K562 (cell line): ENCODE measurements around the gene DTNBP1. TPM values are rescaled to one million over a fixed set of nuclear protein-coding genes. Genes with fewer than 3 reads are reported as not detected.

ENCODE experiments used
- ATF1 ChIP-seq, 2 experiments: fragments of 450-650 bp in 1 of 2; IDR thresholded peaks; 2 replicates each; pipeline ENCODE4 v1.6.1; 2016; ENCODE audit warnings: missing compliant biosample characterization in 1 of 2, missing genetic modification characterization in 1 of 2
- ATF2 ChIP-seq: sonication (generic); formaldehyde crosslinking; IDR thresholded peaks from 2 replicates; pipeline ENCODE4 v1.8.1; 2022; ENCODE audit warnings: missing genetic modification reagents
- ATF7 ChIP-seq: fragments of 450-650 bp; IDR thresholded peaks from 2 replicates; pipeline ENCODE4 v1.7.1; 2014; ENCODE audit warnings: mild to moderate bottlenecking, moderate library complexity
- CSDE1 ChIP-seq, 2 experiments: fragments of 450-650 bp; IDR thresholded peaks; 2 replicates each; pipeline ENCODE4 v1.6.1; 2016; ENCODE audit warnings: mild to moderate bottlenecking in 1 of 2
- ELF1 ChIP-seq: fragments of 200-800 bp; sonication (Bioruptor generic); IDR thresholded peaks from 2 replicates; pipeline ENCODE4 v1.6.1; 2016; ENCODE audit warnings: missing genetic modification characterization, missing compliant biosample characterization
- EP300 ChIP-seq: IDR thresholded peaks from 2 replicates; pipeline ENCODE4 v1.6.1; 2012; ENCODE audit warnings: low read length, improper control_type of control experiment
- ERF ChIP-seq: fragments of 450-650 bp; formaldehyde crosslinking; IDR thresholded peaks from 2 replicates; pipeline ENCODE4 v1.4.0; 2020; ENCODE audit warnings: mild to moderate bottlenecking, mixed read lengths
- ESRRA ChIP-seq: fragments of 450-650 bp; IDR thresholded peaks from 2 replicates; pipeline ENCODE4 v1.6.1; 2014; ENCODE audit warnings: low read depth, mild to moderate bottlenecking, moderate library complexity, borderline replicate concordance
- HEY1 ChIP-seq: fragments of 250-450 bp; sonication (Bioruptor Pico); IDR thresholded peaks from 2 replicates; pipeline ENCODE4 v1.5.0; 2020; ENCODE audit warnings: mild to moderate bottlenecking, moderate library complexity, borderline replicate concordance
- ILK ChIP-seq: fragments of 450-650 bp; IDR thresholded peaks from 2 replicates; pipeline ENCODE4 v1.6.1; 2016; ENCODE audit warnings: missing genetic modification characterization, low read depth, mild to moderate bottlenecking, missing compliant biosample characterization, moderate library complexity, borderline replicate concordance
- KDM1A ChIP-seq, 2 experiments: fragments of 450-650 bp; IDR thresholded peaks; 2 replicates each; pipeline ENCODE4 v1.6.1; 2016; ENCODE audit warnings: mild to moderate bottlenecking in 2 of 2
- KDM2B ChIP-seq: fragments of 250-450 bp; sonication (Bioruptor Pico); IDR thresholded peaks from 2 replicates; pipeline ENCODE4 v1.8.0; 2021; ENCODE audit warnings: mild to moderate bottlenecking, moderate library complexity
- MTF1 ChIP-seq: fragments of 250-450 bp; sonication (Bioruptor Pico); IDR thresholded peaks from 2 replicates; pipeline ENCODE4 v1.9.0; 2021; ENCODE audit warnings: moderate library complexity, mild to moderate bottlenecking, inconsistent platforms, borderline replicate concordance
- NFATC3 ChIP-seq: fragments of 450-650 bp; IDR thresholded peaks from 2 replicates; pipeline ENCODE4 v1.6.1; 2017; ENCODE audit warnings: mild to moderate bottlenecking
- NFRKB ChIP-seq: fragments of 450-650 bp; IDR thresholded peaks from 2 replicates; pipeline ENCODE4 v1.6.1; 2016; ENCODE audit warnings: low read depth
- POU5F1 ChIP-seq: fragments of 150-350 bp; IDR thresholded peaks from 2 replicates; pipeline ENCODE4 v1.6.1; 2014; ENCODE audit warnings: borderline replicate concordance, low read length, low read depth, mild to moderate bottlenecking; ENCODE audit not compliant: partially characterized antibody
- SPI1 ChIP-seq: IDR thresholded peaks from 2 replicates; pipeline ENCODE4 v1.6.1; 2011; ENCODE audit warnings: low read depth, low read length, control low read depth, borderline replicate concordance
- TAF7 ChIP-seq: fragments of 450-650 bp; IDR thresholded peaks from 2 replicates; pipeline ENCODE4 v1.6.1; 2016; ENCODE audit warnings: missing genetic modification characterization, missing compliant biosample characterization
- TRIM24 ChIP-seq, 2 experiments: fragments of 450-650 bp; IDR thresholded peaks; 2 replicates each; pipeline ENCODE4 v1.6.1; 2016
- ZEB2 ChIP-seq: fragments of 450-650 bp; IDR thresholded peaks from 2 replicates; pipeline ENCODE4 v1.6.1; 2016
- ZNF347 ChIP-seq: fragments of 450-650 bp; formaldehyde crosslinking; IDR thresholded peaks from 2 replicates; pipeline ENCODE4 v1.4.0; 2020; ENCODE audit warnings: low read depth, mild to moderate bottlenecking, moderate library complexity
- ZNF639 ChIP-seq, 2 experiments: fragments of 200-800 bp in 1 of 2; sonication (Bioruptor generic) in 1 of 2; sonication (generic) in 1 of 2; formaldehyde crosslinking in 1 of 2; IDR thresholded peaks in 1 of 2; conservative IDR thresholded peaks in 1 of 2; 2 replicates each; pipeline versions ENCODE4 v1.5.0 to v1.6.1; 2016 to 2020; ENCODE audit warnings: missing compliant biosample characterization in 1 of 2, missing genetic modification characterization in 1 of 2, missing genetic modification reagents in 1 of 2
- ZZZ3 ChIP-seq: fragments of 450-650 bp; IDR thresholded peaks from 2 replicates; pipeline ENCODE4 v1.6.1; 2016; ENCODE audit warnings: antibody characterized with exemption, mild to moderate bottlenecking, moderate library complexity
- polyA plus RNA-seq, 8 experiments: library from polyadenylated mRNA; depleted of rRNA in 4 of 8; stranded (reverse) in 5 of 8; unstranded in 3 of 8; fragments of >200 nt; fragmentation: Nextera tagmentation in 2 of 8; fragmentation: Illumina TruSeq in 1 of 8; extraction: Ambion mirVana in 2 of 8; extraction: Trizol in 1 of 8; gene quantifications; 2 replicates each; pipeline versions ENCODE4 v1.2.1 to v1.2.3, GENCODE V29; 2011 to 2014; ENCODE audit warnings: inconsistent platforms in 1 of 8, missing spikeins in 1 of 8
- total RNA-seq, 7 experiments: library from RNA; depleted of rRNA in 6 of 7; stranded (reverse); fragments of >200 nt in 6 of 7; fragmentation: Illumina TruSeq in 2 of 7; extraction: Trizol in 2 of 7; gene quantifications; 2 replicates each; pipeline versions ENCODE4 v1.2.1 to v1.2.3, GENCODE V29; 2011 to 2021; ENCODE audit warnings: low replicate concordance in 1 of 7
- TF ChIP-seq, protein P1 (sequence below): fragments of 450-650 bp; formaldehyde crosslinking; IDR thresholded peaks from 2 replicates; pipeline ENCODE4 v1.4.0; 2020; ENCODE audit warnings: mild to moderate bottlenecking, moderate library complexity
- TF ChIP-seq, protein P2 (sequence below): sonication (generic); formaldehyde crosslinking; IDR thresholded peaks from 2 replicates; pipeline ENCODE4 v1.9.0; 2022; ENCODE audit warnings: mild to moderate bottlenecking, missing genetic modification reagents

The DTNBP1 gene
- total and polyA plus RNA-seq, 9 of the 15 experiments (the other 6 are each of a cell fraction or from before 2014, with no cell fraction given): 16.7 to 54.5 (median 21.4) TPM

GRCh38 chr6:15481390-15482291, 181.2 kb downstream of the DTNBP1 start (continued):
- peak in 1 of 2 experiments; percentile 53; a peak in 1 of 4 replicates for TF ChIP-seq ZNF639 (CRISPR knock-in tag; conservative IDR thresholded peaks at IDR 0.05 in 1 of 2, IDR thresholded peaks at IDR 0.05 in 1 of 2)
- TF ChIP-seq SPI1: peak; percentile 12; the same call in 1 of the 2 replicates
- TF ChIP-seq, protein P1, sequence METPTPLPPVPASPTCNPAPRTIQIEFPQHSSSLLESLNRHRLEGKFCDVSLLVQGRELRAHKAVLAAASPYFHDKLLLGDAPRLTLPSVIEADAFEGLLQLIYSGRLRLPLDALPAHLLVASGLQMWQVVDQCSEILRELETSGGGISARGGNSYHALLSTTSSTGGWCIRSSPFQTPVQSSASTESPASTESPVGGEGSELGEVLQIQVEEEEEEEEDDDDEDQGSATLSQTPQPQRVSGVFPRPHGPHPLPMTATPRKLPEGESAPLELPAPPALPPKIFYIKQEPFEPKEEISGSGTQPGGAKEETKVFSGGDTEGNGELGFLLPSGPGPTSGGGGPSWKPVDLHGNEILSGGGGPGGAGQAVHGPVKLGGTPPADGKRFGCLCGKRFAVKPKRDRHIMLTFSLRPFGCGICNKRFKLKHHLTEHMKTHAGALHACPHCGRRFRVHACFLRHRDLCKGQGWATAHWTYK (CRISPR knock-in tag): no peak
- peak; percentile 92 for TF ChIP-seq EP300
- TF ChIP-seq ILK (tag): no peak
- TF ChIP-seq, protein P2, sequence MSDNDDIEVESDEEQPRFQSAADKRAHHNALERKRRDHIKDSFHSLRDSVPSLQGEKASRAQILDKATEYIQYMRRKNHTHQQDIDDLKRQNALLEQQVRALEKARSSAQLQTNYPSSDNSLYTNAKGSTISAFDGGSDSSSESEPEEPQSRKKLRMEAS (CRISPR knock-in tag): no peak
- no peak for TF ChIP-seq NFRKB
- no peak for TF ChIP-seq CSDE1 (IDR thresholded peaks at IDR 0.05)
- no peak for TF ChIP-seq POU5F1
- peak; percentile 87; the same call in 1 of the 2 replicates for TF ChIP-seq ESRRA
- 0 out of 2 replicates have a peak, but pooled peaks have one; percentile 38 for TF ChIP-seq ELF1 (tag)
- peak; percentile 96 for TF ChIP-seq KDM1A (IDR thresholded peaks at IDR 0.05)
- TF ChIP-seq ZNF347 (CRISPR knock-in tag): no peak
- TF ChIP-seq ZZZ3: no peak
- TF ChIP-seq MTF1 (CRISPR knock-in tag): no peak
- peak; percentile 99 for TF ChIP-seq ZEB2
- no peak for TF ChIP-seq ATF1 (CRISPR knock-in tag; IDR thresholded peaks at IDR 0.05)
- TF ChIP-seq ATF1 (tag; IDR thresholded peaks at IDR 0.05): 0 out of 2 replicates have a peak, but pooled peaks have one; percentile 41
- TF ChIP-seq ATF2 (CRISPR knock-in tag): no peak
- peak; percentile 60 for TF ChIP-seq ATF7
- TF ChIP-seq HEY1 (CRISPR knock-in tag): 0 out of 2 replicates have a peak, but pooled peaks have one; percentile 44
- no peak for TF ChIP-seq ERF
- no peak for TF ChIP-seq KDM2B
- TF ChIP-seq TAF7: no peak
- TF ChIP-seq TRIM24 (IDR thresholded peaks at IDR 0.05): peak; percentile 74 to 90
- TF ChIP-seq NFATC3: no peak
